GM23338 (cell line): ENCODE data around the gene DPEP3. TPM values are rescaled to one million over a fixed set of nuclear protein-coding genes. Genes with fewer than 3 reads are reported as not detected.
"Not testable (repeated sequence)": the region's sequence is repeated elsewhere in the genome, so short reads cannot be mapped to it uniquely, and the experiment has no call there.

Source experiments
- ATAC-seq: fragments of 200-7000 bp; cut with Tn5 transposase; 3 replicates; pipeline ENCODE4 v1.9.1; 2020
- DNase-seq: peaks from one replicate; pipeline ENCODE4 v3.0.0-alpha.2; 2015; ENCODE audit warnings: low spot score
- H2AFZ ChIP-seq: fragments of 200-600 bp; sonication (generic); 2 replicates; pipeline ENCODE4 v1.8.0; 2016; ENCODE audit warnings: antibody characterized with exemption, mild to moderate bottlenecking, moderate library complexity
- H3F3A ChIP-seq: fragments of 200-600 bp; sonication (generic); replicated peaks from 2 replicates; pipeline ENCODE4 v1.8.0; 2017; ENCODE audit warnings: antibody characterized with exemption, mixed run types, low read depth
- H3K27ac ChIP-seq: fragments of 200-600 bp; sonication (generic); 2 replicates; pipeline ENCODE4 v1.6.1; 2016; ENCODE audit warnings: low read depth
- H3K27me3 ChIP-seq: fragments of 200-600 bp; sonication (generic); 2 replicates; pipeline ENCODE4 v1.8.0; 2016; ENCODE audit warnings: mild to moderate bottlenecking, mixed run types, moderate library complexity; ENCODE audit not compliant: insufficient read depth
- H3K36me3 ChIP-seq: fragments of 200-600 bp; sonication (generic); 2 replicates; pipeline ENCODE4 v1.8.0; 2016; ENCODE audit warnings: mild to moderate bottlenecking; ENCODE audit not compliant: insufficient read depth
- H3K4me1 ChIP-seq: fragments of 200-600 bp; sonication (generic); 2 replicates; pipeline ENCODE4 v1.8.0; 2016; ENCODE audit warnings: mild to moderate bottlenecking, moderate library complexity; ENCODE audit not compliant: insufficient read depth
- H3K4me2 ChIP-seq: fragments of 200-600 bp; sonication (generic); 2 replicates; pipeline ENCODE4 v1.7.1; 2017; ENCODE audit warnings: mixed run types
- H3K4me3 ChIP-seq: fragments of 200-600 bp; sonication (generic); 2 replicates; pipeline ENCODE4 v1.6.1; 2016; ENCODE audit warnings: mixed run types
- H3K79me2 ChIP-seq: fragments of 200-600 bp; sonication (generic); replicated peaks from 2 replicates; pipeline ENCODE4 v1.8.0; 2017; ENCODE audit warnings: mild to moderate bottlenecking; ENCODE audit not compliant: insufficient read depth
- H3K9me2 ChIP-seq: fragments of 200-600 bp; sonication (generic); 2 replicates; pipeline ENCODE4 v1.8.0; 2017; ENCODE audit not compliant: insufficient read depth
- H4K20me1 ChIP-seq: fragments of 200-600 bp; sonication (generic); replicated peaks from 2 replicates; pipeline ENCODE4 v1.8.0; 2017; ENCODE audit warnings: mild to moderate bottlenecking; ENCODE audit not compliant: insufficient read depth
- H3K27ac Mint-ChIP-seq: 2 replicates; pipeline ENCODE4 v1.8.0; 2020; ENCODE audit warnings: inconsistent platforms, mild to moderate bottlenecking, moderate library complexity, mixed read lengths
- H3K27me3 Mint-ChIP-seq: 3 replicates; pipeline ENCODE4 v1.8.0; 2022; ENCODE audit warnings: low read depth, mild to moderate bottlenecking, moderate library complexity, mixed read lengths, inconsistent platforms; ENCODE audit not compliant: insufficient read depth, poor library complexity
- H3K36me3 Mint-ChIP-seq: 3 replicates; pipeline ENCODE4 v1.8.0; 2021; ENCODE audit warnings: low read depth, mild to moderate bottlenecking, inconsistent platforms, moderate library complexity, mixed read lengths
- H3K4me1 Mint-ChIP-seq: 3 replicates; pipeline ENCODE4 v1.8.0; 2020; ENCODE audit warnings: mild to moderate bottlenecking, inconsistent platforms, mixed read lengths
- H3K4me3 Mint-ChIP-seq: 3 replicates; pipeline ENCODE4 v1.8.0; 2021; ENCODE audit warnings: moderate library complexity, mild to moderate bottlenecking, inconsistent platforms, mixed read lengths
- H3K9me3 Mint-ChIP-seq: 3 replicates; pipeline ENCODE4 v1.8.0; 2020; ENCODE audit warnings: moderate library complexity, mild to moderate bottlenecking, inconsistent platforms, mixed read lengths
- JUNB ChIP-seq: IDR thresholded peaks from one replicate; pipeline ENCODE4 v1.6.1; 2016; ENCODE audit warnings: antibody characterized with exemption; ENCODE audit not compliant: unreplicated experiment
- NANOG ChIP-seq: IDR thresholded peaks from 2 replicates; pipeline ENCODE4 v1.6.1; 2016; ENCODE audit warnings: antibody characterized with exemption, borderline replicate concordance
- POLR2AphosphoS5 ChIP-seq: IDR thresholded peaks from 2 replicates; pipeline ENCODE4 v1.6.1; 2016; ENCODE audit warnings: antibody characterized with exemption, low read depth
- ZNF114 ChIP-seq: fragments of 250-450 bp; sonication (Bioruptor Pico); IDR thresholded peaks from 2 replicates; pipeline ENCODE4 v1.5.0; 2020; ENCODE audit warnings: mild to moderate bottlenecking, moderate library complexity
- polyA plus RNA-seq: library from polyadenylated mRNA; unstranded; fragments of >200 nt; fragmentation: Nextera tagmentation; extraction: Ambion mirVana; gene quantifications from 2 replicates; pipeline ENCODE4 v1.2.1, GENCODE V29; 2016
- total RNA-seq: library from RNA; depleted of rRNA; stranded (reverse); fragments of >200 nt; shearing (Covaris generic); gene quantifications from 2 replicates; pipeline ENCODE4 v1.2.3, GENCODE V29; 2014
- TF ChIP-seq, protein P1 (sequence below): fragments of 250-450 bp; sonication (Bioruptor Pico); IDR thresholded peaks from 2 replicates; pipeline ENCODE4 v1.5.0; 2020; ENCODE audit warnings: mild to moderate bottlenecking, moderate library complexity
- TF ChIP-seq, protein P2 (sequence below): IDR thresholded peaks from one replicate; pipeline ENCODE4 v1.6.1; 2018; ENCODE audit warnings: antibody characterized with exemption; ENCODE audit not compliant: unreplicated experiment

The DPEP3 gene
- total and polyA plus RNA-seq, 2 experiments from 2014 or later = 8.8 to 18.4 TPM

DNA sequence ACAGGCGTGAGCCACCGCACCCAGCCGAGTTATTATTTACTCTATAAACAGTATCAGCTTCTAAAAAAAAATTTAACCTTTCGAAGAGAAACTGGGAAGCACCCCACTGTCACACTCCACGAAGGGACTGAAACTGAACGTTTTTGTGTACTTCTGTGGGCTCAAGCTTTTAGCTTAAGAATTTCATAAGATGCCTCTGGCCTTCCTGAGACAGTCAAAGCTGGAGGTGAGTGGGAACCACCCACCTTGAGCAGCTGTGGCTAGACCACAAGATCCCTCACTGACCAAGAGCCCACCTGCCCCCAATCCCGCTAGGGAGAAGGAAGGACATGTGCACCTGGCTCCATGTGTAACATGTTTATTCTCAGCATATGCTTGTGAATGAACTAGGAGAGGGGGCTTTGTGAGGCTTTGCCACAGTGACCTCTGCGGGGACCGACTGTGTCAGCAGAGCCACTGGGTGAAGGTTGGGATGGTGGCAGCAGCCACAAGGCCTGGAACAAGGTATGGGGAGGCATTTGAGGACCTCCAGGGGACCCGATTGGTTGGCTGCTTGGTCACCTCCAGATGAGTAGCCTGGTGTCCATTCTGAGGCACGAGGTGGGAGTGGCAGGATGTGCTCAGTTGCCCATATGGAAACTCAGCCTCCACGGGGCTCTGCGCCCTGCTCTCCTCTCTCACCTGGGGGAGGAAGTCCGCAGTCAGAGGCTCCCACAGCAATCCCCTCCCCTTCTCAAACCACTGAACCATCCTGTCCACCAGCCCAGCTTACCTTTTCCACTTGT, 4.8 kb downstream of the DPEP3 start:
- H3K4me3 Mint-ChIP-seq = no peak overlapping the region
- H3K4me2 ChIP-seq = no peak overlapping the region
- ATAC-seq (no peak), DNase-seq (no peak)
- no peak for TF ChIP-seq NANOG
- no peak for TF ChIP-seq JUNB
- TF ChIP-seq ZNF114 = no peak
- TF ChIP-seq, protein P1, sequence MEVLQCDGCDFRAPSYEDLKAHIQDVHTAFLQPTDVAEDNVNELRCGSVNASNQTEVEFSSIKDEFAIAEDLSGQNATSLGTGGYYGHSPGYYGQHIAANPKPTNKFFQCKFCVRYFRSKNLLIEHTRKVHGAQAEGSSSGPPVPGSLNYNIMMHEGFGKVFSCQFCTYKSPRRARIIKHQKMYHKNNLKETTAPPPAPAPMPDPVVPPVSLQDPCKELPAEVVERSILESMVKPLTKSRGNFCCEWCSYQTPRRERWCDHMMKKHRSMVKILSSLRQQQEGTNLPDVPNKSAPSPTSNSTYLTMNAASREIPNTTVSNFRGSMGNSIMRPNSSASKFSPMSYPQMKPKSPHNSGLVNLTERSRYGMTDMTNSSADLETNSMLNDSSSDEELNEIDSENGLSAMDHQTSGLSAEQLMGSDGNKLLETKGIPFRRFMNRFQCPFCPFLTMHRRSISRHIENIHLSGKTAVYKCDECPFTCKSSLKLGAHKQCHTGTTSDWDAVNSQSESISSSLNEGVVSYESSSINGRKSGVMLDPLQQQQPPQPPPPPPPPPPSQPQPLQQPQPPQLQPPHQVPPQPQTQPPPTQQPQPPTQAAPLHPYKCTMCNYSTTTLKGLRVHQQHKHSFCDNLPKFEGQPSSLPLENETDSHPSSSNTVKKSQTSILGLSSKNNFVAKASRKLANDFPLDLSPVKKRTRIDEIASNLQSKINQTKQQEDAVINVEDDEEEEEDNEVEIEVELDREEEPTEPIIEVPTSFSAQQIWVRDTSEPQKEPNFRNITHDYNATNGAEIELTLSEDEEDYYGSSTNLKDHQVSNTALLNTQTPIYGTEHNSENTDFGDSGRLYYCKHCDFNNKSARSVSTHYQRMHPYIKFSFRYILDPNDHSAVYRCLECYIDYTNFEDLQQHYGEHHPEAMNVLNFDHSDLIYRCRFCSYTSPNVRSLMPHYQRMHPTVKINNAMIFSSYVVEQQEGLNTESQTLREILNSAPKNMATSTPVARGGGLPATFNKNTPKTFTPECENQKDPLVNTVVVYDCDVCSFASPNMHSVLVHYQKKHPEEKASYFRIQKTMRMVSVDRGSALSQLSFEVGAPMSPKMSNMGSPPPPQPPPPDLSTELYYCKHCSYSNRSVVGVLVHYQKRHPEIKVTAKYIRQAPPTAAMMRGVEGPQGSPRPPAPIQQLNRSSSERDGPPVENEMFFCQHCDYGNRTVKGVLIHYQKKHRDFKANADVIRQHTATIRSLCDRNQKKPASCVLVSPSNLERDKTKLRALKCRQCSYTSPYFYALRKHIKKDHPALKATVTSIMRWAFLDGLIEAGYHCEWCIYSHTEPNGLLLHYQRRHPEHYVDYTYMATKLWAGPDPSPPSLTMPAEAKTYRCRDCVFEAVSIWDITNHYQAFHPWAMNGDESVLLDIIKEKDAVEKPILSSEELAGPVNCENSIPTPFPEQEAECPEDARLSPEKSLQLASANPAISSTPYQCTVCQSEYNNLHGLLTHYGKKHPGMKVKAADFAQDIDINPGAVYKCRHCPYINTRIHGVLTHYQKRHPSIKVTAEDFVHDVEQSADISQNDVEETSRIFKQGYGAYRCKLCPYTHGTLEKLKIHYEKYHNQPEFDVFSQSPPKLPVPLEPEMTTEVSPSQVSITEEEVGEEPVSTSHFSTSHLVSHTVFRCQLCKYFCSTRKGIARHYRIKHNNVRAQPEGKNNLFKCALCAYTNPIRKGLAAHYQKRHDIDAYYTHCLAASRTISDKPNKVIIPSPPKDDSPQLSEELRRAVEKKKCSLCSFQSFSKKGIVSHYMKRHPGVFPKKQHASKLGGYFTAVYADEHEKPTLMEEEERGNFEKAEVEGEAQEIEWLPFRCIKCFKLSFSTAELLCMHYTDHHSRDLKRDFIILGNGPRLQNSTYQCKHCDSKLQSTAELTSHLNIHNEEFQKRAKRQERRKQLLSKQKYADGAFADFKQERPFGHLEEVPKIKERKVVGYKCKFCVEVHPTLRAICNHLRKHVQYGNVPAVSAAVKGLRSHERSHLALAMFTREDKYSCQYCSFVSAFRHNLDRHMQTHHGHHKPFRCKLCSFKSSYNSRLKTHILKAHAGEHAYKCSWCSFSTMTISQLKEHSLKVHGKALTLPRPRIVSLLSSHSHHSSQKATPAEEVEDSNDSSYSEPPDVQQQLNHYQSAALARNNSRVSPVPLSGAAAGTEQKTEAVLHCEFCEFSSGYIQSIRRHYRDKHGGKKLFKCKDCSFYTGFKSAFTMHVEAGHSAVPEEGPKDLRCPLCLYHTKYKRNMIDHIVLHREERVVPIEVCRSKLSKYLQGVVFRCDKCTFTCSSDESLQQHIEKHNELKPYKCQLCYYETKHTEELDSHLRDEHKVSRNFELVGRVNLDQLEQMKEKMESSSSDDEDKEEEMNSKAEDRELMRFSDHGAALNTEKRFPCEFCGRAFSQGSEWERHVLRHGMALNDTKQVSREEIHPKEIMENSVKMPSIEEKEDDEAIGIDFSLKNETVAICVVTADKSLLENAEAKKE (CRISPR knock-in tag) = no peak
- no peak for TF ChIP-seq POLR2AphosphoS5
- TF ChIP-seq, protein P2, sequence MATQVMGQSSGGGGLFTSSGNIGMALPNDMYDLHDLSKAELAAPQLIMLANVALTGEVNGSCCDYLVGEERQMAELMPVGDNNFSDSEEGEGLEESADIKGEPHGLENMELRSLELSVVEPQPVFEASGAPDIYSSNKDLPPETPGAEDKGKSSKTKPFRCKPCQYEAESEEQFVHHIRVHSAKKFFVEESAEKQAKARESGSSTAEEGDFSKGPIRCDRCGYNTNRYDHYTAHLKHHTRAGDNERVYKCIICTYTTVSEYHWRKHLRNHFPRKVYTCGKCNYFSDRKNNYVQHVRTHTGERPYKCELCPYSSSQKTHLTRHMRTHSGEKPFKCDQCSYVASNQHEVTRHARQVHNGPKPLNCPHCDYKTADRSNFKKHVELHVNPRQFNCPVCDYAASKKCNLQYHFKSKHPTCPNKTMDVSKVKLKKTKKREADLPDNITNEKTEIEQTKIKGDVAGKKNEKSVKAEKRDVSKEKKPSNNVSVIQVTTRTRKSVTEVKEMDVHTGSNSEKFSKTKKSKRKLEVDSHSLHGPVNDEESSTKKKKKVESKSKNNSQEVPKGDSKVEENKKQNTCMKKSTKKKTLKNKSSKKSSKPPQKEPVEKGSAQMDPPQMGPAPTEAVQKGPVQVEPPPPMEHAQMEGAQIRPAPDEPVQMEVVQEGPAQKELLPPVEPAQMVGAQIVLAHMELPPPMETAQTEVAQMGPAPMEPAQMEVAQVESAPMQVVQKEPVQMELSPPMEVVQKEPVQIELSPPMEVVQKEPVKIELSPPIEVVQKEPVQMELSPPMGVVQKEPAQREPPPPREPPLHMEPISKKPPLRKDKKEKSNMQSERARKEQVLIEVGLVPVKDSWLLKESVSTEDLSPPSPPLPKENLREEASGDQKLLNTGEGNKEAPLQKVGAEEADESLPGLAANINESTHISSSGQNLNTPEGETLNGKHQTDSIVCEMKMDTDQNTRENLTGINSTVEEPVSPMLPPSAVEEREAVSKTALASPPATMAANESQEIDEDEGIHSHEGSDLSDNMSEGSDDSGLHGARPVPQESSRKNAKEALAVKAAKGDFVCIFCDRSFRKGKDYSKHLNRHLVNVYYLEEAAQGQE = no peak
- H2AFZ ChIP-seq = no peak overlapping the region
- no peaks in the 10 kb centered on the region for H3K27me3 ChIP-seq
- H3K4me1 ChIP-seq = no peaks in the 10 kb centered on the region
- H3K79me2 ChIP-seq = no peaks in the 10 kb centered on the region
- H3K9me2 ChIP-seq = no peaks in the 10 kb centered on the region
- 0 out of 2 replicates have a peak, but pooled peaks cover 2% of the 10 kb centered on the region for H3F3A ChIP-seq
- no peaks in the 10 kb centered on the region; the same call in 2 of the 3 replicates for H3K4me1 Mint-ChIP-seq
- peaks cover 11% of the 10 kb centered on the region for H3K27me3 Mint-ChIP-seq
- H3K36me3 ChIP-seq = no peaks in the 10 kb centered on the region
- no peaks in the 10 kb centered on the region for H4K20me1 ChIP-seq
- H3K27ac ChIP-seq = no peak overlapping the region
- no peak overlapping the region for H3K4me3 ChIP-seq
- no peaks in the 10 kb centered on the region for H3K9me3 Mint-ChIP-seq
- H3K36me3 Mint-ChIP-seq = no peaks in the 10 kb centered on the region
- H3K27ac Mint-ChIP-seq = no peak overlapping the region

DNA sequence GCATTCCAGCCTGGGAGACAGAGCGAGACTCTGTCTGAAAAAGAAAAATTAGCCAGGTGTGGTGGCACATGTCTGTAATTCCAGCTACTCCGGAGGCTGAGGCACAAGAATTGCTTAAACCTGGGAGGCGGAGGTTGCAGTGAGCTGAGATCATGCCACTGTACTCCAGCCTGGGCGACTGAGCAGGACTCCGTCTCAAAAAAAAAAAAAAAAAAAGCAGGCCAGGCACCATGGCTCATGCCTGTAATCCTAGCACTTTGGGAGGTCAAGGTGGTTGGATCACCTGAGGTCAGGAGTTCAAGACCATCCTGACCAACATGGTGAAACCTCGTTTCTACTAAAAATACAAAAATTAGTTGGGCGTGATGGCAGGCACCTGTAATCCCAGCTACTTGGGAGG, 8.0 kb downstream of the DPEP3 start:
- H4K20me1 ChIP-seq, H3K27me3 ChIP-seq, H3K4me1 ChIP-seq, H3K4me2 ChIP-seq, H2AFZ ChIP-seq, H3K4me3 Mint-ChIP-seq, H3K27ac Mint-ChIP-seq, H3K36me3 Mint-ChIP-seq, H3K4me1 Mint-ChIP-seq, DNase-seq, ATAC-seq, H3K9me2 ChIP-seq, H3K79me2 ChIP-seq, H3K4me3 ChIP-seq, H3K27ac ChIP-seq, H3K9me3 Mint-ChIP-seq, H3K36me3 ChIP-seq: not testable (repeated sequence)
- peaks cover 16% of the 10 kb centered on the region for H3K27me3 Mint-ChIP-seq
- 0 out of 2 replicates have a peak, but pooled peaks cover 11% of the 10 kb centered on the region for H3F3A ChIP-seq
